ENCODE results near the gene EEF1AKMT4. TPM values are rescaled to one million over a fixed set of nuclear protein-coding genes. Genes with fewer than 3 reads are reported as not detected.

Gene EEF1AKMT4
- total and polyA plus RNA-seq, 2 donors (not counting 1 experiment from before 2014, with no cell fraction given) = 1.2 to 2.1 TPM

- no peak for DNase-seq (ENCODE audit: low read depth in 2 of 2)
- peaks cover 9% of the 10 kb centered on the region for H3K79me2 ChIP-seq (ENCODE audit: control insufficient read depth, insufficient read depth, low read length)
- H3K27ac ChIP-seq (ENCODE audit: insufficient read depth, low read length) = no peak overlapping the region
- H3K4me2 ChIP-seq (ENCODE audit: extremely low read depth, insufficient read depth, low read length) = no peak overlapping the region
- TF ChIP-seq EZH2 (IDR thresholded peaks at IDR 0.05; ENCODE audit: low read length, missing control alignments) (no peak), CTCF (conservative IDR thresholded peaks at IDR 0.05 in 1 of 2, IDR thresholded peaks at IDR 0.05 in 1 of 2; ENCODE audit: low read depth in 1 of 2, low read length in 2 of 2) (no peak)
- H4K20me1 ChIP-seq (ENCODE audit: control insufficient read depth, extremely low read depth, insufficient read depth, low read length) = no peaks in the 10 kb centered on the region
- H3K27me3 ChIP-seq (ENCODE audit: control insufficient read depth, insufficient read depth, low read length) = no peaks in the 10 kb centered on the region
- H3K4me1 ChIP-seq (ENCODE audit: control insufficient read depth, extremely low read depth, insufficient read depth, low read length) = no peaks in the 10 kb centered on the region
- H3K9me3 ChIP-seq (ENCODE audit: control insufficient read depth, insufficient read depth, low read depth, low read length) = no peaks in the 10 kb centered on the region
- no peak overlapping the region for H2AFZ ChIP-seq (ENCODE audit: low read length)
- H3K36me3 ChIP-seq (ENCODE audit: control insufficient read depth, insufficient read depth, low read length) = peaks cover 19% of the 10 kb centered on the region
- H3K9ac ChIP-seq (ENCODE audit: insufficient read depth, low read length) = no peak overlapping the region
- no peak overlapping the region for H3K4me3 ChIP-seq (replicated peaks in 1 of 4; ENCODE audit: control extremely low read depth in 1 of 4, insufficient read depth in 1 of 4, low read depth in 3 of 4, low read length in 4 of 4)
These were observed 58.4 kb downstream of the EEF1AKMT4 start for GRCh38 chr3:184307915-184308314.

Other genes with a start within 250 kb of the EEF1AKMT4 start
- 17.5 and 18.8 TPM in 2 replicates for gene ABCC5, start 231.8 kb upstream of the EEF1AKMT4 start, total RNA-seq
- gene ABCC5, start 231.8 kb upstream of the EEF1AKMT4 start, polyA plus RNA-seq = 10.4 and 13.2 TPM in 2 replicates
- not detected in 2 replicates for gene HTR3D, start 217.9 kb upstream of the EEF1AKMT4 start, total RNA-seq
- not detected in 2 replicates for gene HTR3D, start 217.9 kb upstream of the EEF1AKMT4 start, polyA plus RNA-seq
- gene HTR3C, start 196.6 kb upstream of the EEF1AKMT4 start, total RNA-seq = not detected in 2 replicates
- gene HTR3C, start 196.6 kb upstream of the EEF1AKMT4 start, polyA plus RNA-seq = not detected in 2 replicates
- not detected in 2 replicates for gene HTR3E, start 152.6 kb upstream of the EEF1AKMT4 start, total RNA-seq
- not detected in 2 replicates for gene HTR3E, start 152.6 kb upstream of the EEF1AKMT4 start, polyA plus RNA-seq
- gene EIF2B5, start 114.3 kb upstream of the EEF1AKMT4 start, total RNA-seq = 23.4 and 26.9 TPM in 2 replicates
- 23.8 and 26.7 TPM in 2 replicates for gene EIF2B5, start 114.3 kb upstream of the EEF1AKMT4 start, polyA plus RNA-seq
- gene DVL3, start 94.3 kb upstream of the EEF1AKMT4 start, total RNA-seq = 32.4 and 33.7 TPM in 2 replicates
- gene DVL3, start 94.3 kb upstream of the EEF1AKMT4 start, polyA plus RNA-seq = 16.5 and 19.8 TPM in 2 replicates
- 362 and 430 TPM in 2 replicates for gene AP2M1, start 74.8 kb upstream of the EEF1AKMT4 start, total RNA-seq
- 746 and 902 TPM in 2 replicates for gene AP2M1, start 74.8 kb upstream of the EEF1AKMT4 start, polyA plus RNA-seq
- 63.9 and 65.1 TPM in 2 replicates for gene ABCF3, start 63.5 kb upstream of the EEF1AKMT4 start, total RNA-seq
- gene ABCF3, start 63.5 kb upstream of the EEF1AKMT4 start, polyA plus RNA-seq = 31.3 and 40.2 TPM in 2 replicates
- gene VWA5B2, start 20.1 kb upstream of the EEF1AKMT4 start, total RNA-seq = not detected in 2 replicates
- gene VWA5B2, start 20.1 kb upstream of the EEF1AKMT4 start, polyA plus RNA-seq = not detected in 2 replicates
- gene ALG3, start 710 bp upstream of the EEF1AKMT4 start, total RNA-seq = 21.6 and 26.7 TPM in 2 replicates
- 27.2 and 36.8 TPM in 2 replicates for gene ALG3, start 710 bp upstream of the EEF1AKMT4 start, polyA plus RNA-seq
- under 0.01 TPM in 1 of 2 replicates, not detected in the other for gene CAMK2N2, start 11.9 kb downstream of the EEF1AKMT4 start, total RNA-seq
- gene CAMK2N2, start 11.9 kb downstream of the EEF1AKMT4 start, polyA plus RNA-seq = 0.10 and 0.24 TPM in 2 replicates
- not detected in 2 replicates for gene ECE2, start 26.4 kb downstream of the EEF1AKMT4 start, total RNA-seq
- not detected in 2 replicates for gene ECE2, start 26.4 kb downstream of the EEF1AKMT4 start, polyA plus RNA-seq
- 345 and 429 TPM in 2 replicates for gene PSMD2, start 49.6 kb downstream of the EEF1AKMT4 start, total RNA-seq
- 188 and 354 TPM in 2 replicates for gene PSMD2, start 49.6 kb downstream of the EEF1AKMT4 start, polyA plus RNA-seq
- gene EIF4G1, start 64.9 kb downstream of the EEF1AKMT4 start, total RNA-seq = 187 and 263 TPM in 2 replicates
- 235 and 349 TPM in 2 replicates for gene EIF4G1, start 64.9 kb downstream of the EEF1AKMT4 start, polyA plus RNA-seq
- gene FAM131A, start 87.9 kb downstream of the EEF1AKMT4 start, total RNA-seq = 18.5 and 22.3 TPM in 2 replicates
- 9.3 and 13.4 TPM in 2 replicates for gene FAM131A, start 87.9 kb downstream of the EEF1AKMT4 start, polyA plus RNA-seq
- gene CLCN2, start 111.9 kb downstream of the EEF1AKMT4 start, total RNA-seq = 1.8 and 3.1 TPM in 2 replicates
- gene CLCN2, start 111.9 kb downstream of the EEF1AKMT4 start, polyA plus RNA-seq = 0.93 and 1.7 TPM in 2 replicates
- 59.6 and 62.4 TPM in 2 replicates for gene POLR2H, start 112.0 kb downstream of the EEF1AKMT4 start, total RNA-seq
- 100 and 124 TPM in 2 replicates for gene POLR2H, start 112.0 kb downstream of the EEF1AKMT4 start, polyA plus RNA-seq
- gene THPO, start 128.5 kb downstream of the EEF1AKMT4 start, total RNA-seq = 0.50 and 0.51 TPM in 2 replicates
- gene THPO, start 128.5 kb downstream of the EEF1AKMT4 start, polyA plus RNA-seq = 0.16 and 0.27 TPM in 2 replicates
- 1.3 and 4.8 TPM in 2 replicates for gene CHRD, start 130.4 kb downstream of the EEF1AKMT4 start, total RNA-seq
- 0.46 and 1.3 TPM in 2 replicates for gene CHRD, start 130.4 kb downstream of the EEF1AKMT4 start, polyA plus RNA-seq